Measurements from ENCODE around the gene LRRC46. TPM values are rescaled to one million over a fixed set of nuclear protein-coding genes. Genes with fewer than 3 reads are reported as not detected.

Gene LRRC46
- total RNA-seq, 2 donors from 2014 or later, result 0.73 to 0.82 TPM

DNA sequence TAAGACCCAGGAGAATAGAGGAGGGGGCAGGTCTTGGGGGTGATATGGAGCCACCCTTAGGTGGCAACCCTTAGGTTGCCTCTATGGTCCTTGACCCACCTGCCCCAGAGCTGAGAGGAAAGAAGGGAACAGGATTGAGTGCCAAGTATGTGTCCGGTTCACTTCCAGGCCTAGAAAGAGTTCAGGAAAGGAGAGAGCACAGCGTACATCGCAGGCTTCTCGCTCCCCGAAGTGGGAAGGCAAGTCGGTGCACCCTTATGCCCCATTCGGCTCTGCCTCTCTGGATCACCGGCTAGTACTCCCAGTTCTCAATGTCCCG lies 18.9 kb downstream of the LRRC46 start:
- Mint-ChIP-seq H3K36me3 (ENCODE audit: low read depth) (no peaks in the 10 kb centered on the region), H3K27me3 (ENCODE audit: insufficient read depth) (peaks cover 95% of the 10 kb centered on the region), H3K9me3 (no peaks in the 10 kb centered on the region), H3K4me1 (peaks cover 19% of the 10 kb centered on the region), H3K27ac (no peak overlapping the region), H3K4me3 (peak overlapping the region; percentile 69)
- WGBS, 2 experiments (ENCODE audit: insufficient coverage in 1 of 2, insufficient read length in 1 of 2), result 22 to 31% methylated on average over 8 to 9 of the region's 9 CpGs
- Histone ChIP-seq H3K4me1 (ENCODE audit: control insufficient read depth, insufficient read depth, low read length) (no peaks in the 10 kb centered on the region), H3K27ac (ENCODE audit: low read depth, low read length) (no peak overlapping the region), H3K27me3 (ENCODE audit: control insufficient read depth, insufficient read depth, low read length, poor library complexity, severe bottlenecking) (peaks cover 97% of the 10 kb centered on the region), H3K9me3 (ENCODE audit: control insufficient read depth, low read length) (no peaks in the 10 kb centered on the region), H3K9ac (ENCODE audit: extremely low read depth, low read length, poor library complexity, severe bottlenecking) (no peak overlapping the region), H3K36me3 (ENCODE audit: control insufficient read depth, insufficient read depth, low read length) (no peaks in the 10 kb centered on the region), H3K4me3 (ENCODE audit: low read length) (peak overlapping the region; percentile 75)
- no peak for DNase-seq
- TF ChIP-seq, protein P1, sequence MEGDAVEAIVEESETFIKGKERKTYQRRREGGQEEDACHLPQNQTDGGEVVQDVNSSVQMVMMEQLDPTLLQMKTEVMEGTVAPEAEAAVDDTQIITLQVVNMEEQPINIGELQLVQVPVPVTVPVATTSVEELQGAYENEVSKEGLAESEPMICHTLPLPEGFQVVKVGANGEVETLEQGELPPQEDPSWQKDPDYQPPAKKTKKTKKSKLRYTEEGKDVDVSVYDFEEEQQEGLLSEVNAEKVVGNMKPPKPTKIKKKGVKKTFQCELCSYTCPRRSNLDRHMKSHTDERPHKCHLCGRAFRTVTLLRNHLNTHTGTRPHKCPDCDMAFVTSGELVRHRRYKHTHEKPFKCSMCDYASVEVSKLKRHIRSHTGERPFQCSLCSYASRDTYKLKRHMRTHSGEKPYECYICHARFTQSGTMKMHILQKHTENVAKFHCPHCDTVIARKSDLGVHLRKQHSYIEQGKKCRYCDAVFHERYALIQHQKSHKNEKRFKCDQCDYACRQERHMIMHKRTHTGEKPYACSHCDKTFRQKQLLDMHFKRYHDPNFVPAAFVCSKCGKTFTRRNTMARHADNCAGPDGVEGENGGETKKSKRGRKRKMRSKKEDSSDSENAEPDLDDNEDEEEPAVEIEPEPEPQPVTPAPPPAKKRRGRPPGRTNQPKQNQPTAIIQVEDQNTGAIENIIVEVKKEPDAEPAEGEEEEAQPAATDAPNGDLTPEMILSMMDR (conservative IDR thresholded peaks at IDR 0.05), result no peak

DNA sequence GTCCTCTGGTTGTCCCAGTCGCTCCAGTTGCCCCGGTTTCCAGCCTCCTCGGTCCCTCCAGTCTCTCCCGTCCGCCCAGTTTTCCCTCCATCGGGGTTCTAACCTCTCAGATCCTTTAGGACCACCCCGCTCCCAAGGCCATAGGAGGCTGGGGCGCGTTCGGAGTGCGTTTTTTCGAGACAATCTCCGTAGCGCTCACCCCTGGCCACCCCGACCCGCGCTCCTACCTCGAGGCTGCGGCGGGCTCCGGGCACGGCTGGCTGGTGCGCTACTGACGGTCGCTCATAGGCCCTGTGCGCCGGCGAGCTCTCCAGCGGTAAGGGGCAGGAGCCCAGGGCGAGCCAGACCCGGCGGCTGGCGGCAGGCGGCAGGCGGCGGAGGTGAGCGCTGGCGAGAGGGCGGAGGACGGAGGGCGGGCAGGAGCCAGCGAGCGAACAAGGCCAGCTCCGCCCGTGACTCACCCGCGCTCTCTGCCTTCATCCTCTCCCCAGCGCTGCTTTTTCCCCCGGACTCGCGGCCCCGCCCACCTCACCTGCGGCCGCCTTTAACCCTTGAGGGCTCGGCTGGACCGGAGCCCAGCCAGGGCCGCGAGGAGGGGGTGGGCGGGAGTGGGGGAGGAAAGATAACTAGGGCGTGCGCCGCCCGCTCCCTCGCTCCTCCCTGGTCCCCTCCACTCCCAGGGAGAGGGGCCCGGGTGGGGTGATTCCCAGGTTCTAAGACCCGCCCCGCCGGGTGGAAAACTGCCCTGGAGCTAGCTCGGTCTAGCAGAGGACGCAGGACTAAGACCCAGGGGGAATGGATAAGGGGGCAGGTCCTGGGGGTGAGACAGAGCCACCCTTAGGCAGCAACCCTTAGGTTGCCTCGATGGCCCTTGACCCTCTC lies 19.5 kb downstream of the LRRC46 start, which contains the start of gene SP6:
Gene SP6, minus strand, starts transcription at position 472 of the 882 bp plus-strand sequence. CDS start 2,734 bp downstream, outside the sequence.
- Mint-ChIP-seq H3K27me3 (ENCODE audit: insufficient read depth) (peaks cover 95% of the 10 kb centered on the region), H3K27ac (no peak within 1 kb of the TSS), H3K4me1 (peaks cover 25% of the 10 kb centered on the region), H3K9me3 (no peaks in the 10 kb centered on the region), H3K36me3 (ENCODE audit: low read depth) (no peaks in the 10 kb centered on the region), H3K4me3 (peak within 1 kb of the TSS; percentile 69)
- DNase-seq, result peak; percentile 98
- Histone ChIP-seq H3K4me3 (ENCODE audit: low read length) (peak within 1 kb of the TSS; percentile 75), H3K36me3 (ENCODE audit: control insufficient read depth, insufficient read depth, low read length) (no peaks in the 10 kb centered on the region), H3K4me1 (ENCODE audit: control insufficient read depth, insufficient read depth, low read length) (no peaks in the 10 kb centered on the region), H3K9me3 (ENCODE audit: control insufficient read depth, low read length) (no peaks in the 10 kb centered on the region), H3K9ac (ENCODE audit: extremely low read depth, low read length, poor library complexity, severe bottlenecking) (no peak within 1 kb of the TSS), H3K27me3 (ENCODE audit: control insufficient read depth, insufficient read depth, low read length, poor library complexity, severe bottlenecking) (peaks cover 96% of the 10 kb centered on the region), H3K27ac (ENCODE audit: low read depth, low read length) (no peak within 1 kb of the TSS)
- TF ChIP-seq, protein P1 (conservative IDR thresholded peaks at IDR 0.05), result peak; percentile 55
- WGBS, 2 experiments (ENCODE audit: insufficient coverage in 1 of 2, insufficient read length in 1 of 2), result 2 to 3% methylated on average over 30 to 61 of the region's 71 CpGs

DNA sequence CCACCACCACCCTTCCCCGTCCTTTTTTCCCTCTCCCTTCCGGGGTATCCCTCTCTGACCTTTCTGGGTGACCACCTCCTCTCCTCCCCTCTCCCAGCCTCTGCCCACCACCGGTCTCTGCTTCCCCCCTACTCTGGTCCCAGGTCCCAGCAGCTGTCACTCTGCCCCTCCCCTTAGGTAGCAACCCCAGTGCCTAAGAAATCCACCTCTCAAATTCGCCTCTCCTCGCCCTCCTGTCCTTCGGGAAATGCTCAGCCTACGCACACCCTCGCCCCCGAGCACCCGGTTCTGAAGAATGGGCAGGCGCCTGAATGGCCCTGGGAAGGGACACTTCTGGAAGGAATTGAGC lies 20.3 kb downstream of the LRRC46 start:
- Mint-ChIP-seq H3K9me3 (no peaks in the 10 kb centered on the region), H3K4me3 (peak overlapping the region; percentile 69), H3K27ac (no peak overlapping the region), H3K4me1 (peaks cover 30% of the 10 kb centered on the region), H3K36me3 (ENCODE audit: low read depth) (no peaks in the 10 kb centered on the region), H3K27me3 (ENCODE audit: insufficient read depth) (peaks cover 95% of the 10 kb centered on the region)
- no peak overlapping the region for H3K9ac ChIP-seq (ENCODE audit: extremely low read depth, low read length, poor library complexity, severe bottlenecking)
- H3K27ac ChIP-seq (ENCODE audit: low read depth, low read length), result no peak overlapping the region
- no peaks in the 10 kb centered on the region for H3K36me3 ChIP-seq (ENCODE audit: control insufficient read depth, insufficient read depth, low read length)
- H3K9me3 ChIP-seq (ENCODE audit: control insufficient read depth, low read length), result no peaks in the 10 kb centered on the region
- TF ChIP-seq, protein P1 (conservative IDR thresholded peaks at IDR 0.05), result no peak
- H3K4me3 ChIP-seq (ENCODE audit: low read length), result no peak overlapping the region
- DNase-seq, result peak; percentile 84
- H3K4me1 ChIP-seq (ENCODE audit: control insufficient read depth, insufficient read depth, low read length), result no peaks in the 10 kb centered on the region
- peaks cover 87% of the 10 kb centered on the region for H3K27me3 ChIP-seq (ENCODE audit: control insufficient read depth, insufficient read depth, low read length, poor library complexity, severe bottlenecking)
- WGBS, 2 experiments (ENCODE audit: insufficient coverage in 1 of 2, insufficient read length in 1 of 2), result 14 to 28% methylated on average over 7 to 11 of the region's 11 CpGs
